Caki2 (cell line): ENCODE measurements around the gene UMAD1. TPM values are rescaled to one million over a fixed set of nuclear protein-coding genes. Genes with fewer than 3 reads are reported as not detected.

ENCODE experiments used
- DNase-seq: peaks from one replicate; pipeline ENCODE4 v3.0.0-alpha.2; 2015; ENCODE audit warnings: low read depth
- in situ Hi-C: cut with HindIII; loops from 2 replicates; pipeline ENCODE4 v1.10.0; 2016; ENCODE audit warnings: low sequenced_read_pairs, low pct_unique_long_range_greater_than_20kb, mixed read lengths
- total RNA-seq: library from RNA; depleted of rRNA; stranded (reverse); fragments of >200 nt; shearing (Covaris generic); gene quantifications from 2 replicates; pipeline ENCODE4 v1.2.3, GENCODE V29; 2014; ENCODE audit warnings: low replicate concordance

Gene UMAD1
- total RNA-seq, 1 experiment from 2014 or later = 19.9 TPM

DNA sequence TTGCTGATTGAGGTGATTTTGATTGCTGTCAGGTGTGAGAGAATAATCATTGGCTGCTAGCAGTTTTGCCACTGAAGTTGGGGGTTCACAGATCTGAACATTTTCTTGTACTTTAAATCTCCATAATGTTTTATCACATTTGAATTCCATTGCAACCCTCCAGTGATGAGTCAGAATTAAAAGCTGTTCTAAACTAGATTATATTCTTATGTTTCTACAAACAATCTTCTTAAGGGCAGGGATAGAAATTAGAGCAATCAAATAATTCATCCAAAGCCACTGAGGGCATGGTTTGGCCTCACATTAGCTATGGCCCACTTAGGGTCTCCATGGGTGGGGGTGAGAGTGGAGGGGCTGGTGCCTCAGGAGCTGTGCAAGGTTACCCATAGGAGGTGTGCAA lies 130.9 kb downstream of the UMAD1 start:
- in situ Hi-C loops = no loop called here

DNA sequence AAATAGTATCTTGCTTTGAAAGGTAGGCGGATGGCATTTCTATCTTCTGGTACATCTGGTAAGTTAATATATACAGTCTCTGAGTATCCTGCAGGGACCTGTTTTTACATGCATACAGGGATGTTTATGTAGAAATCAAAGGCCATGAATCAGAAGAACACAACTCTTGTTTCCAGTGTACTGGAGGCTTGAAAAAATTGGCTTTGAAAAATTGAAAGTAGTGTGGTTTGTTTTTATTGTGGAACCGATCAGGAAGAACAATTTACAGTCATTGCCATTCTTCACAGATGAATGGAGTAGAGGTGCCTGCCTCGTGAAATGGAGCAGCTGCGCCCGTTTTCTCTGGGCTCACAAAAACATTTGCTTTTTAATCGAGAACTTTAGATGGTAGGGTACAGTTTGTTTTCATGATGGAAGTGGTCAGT lies 131.9 kb downstream of the UMAD1 start:
- in situ Hi-C loops = no loop called here
- peak; percentile 52 for DNase-seq

More for the DNA sequence above, 130.9 kb downstream of the UMAD1 start:
- DNase-seq = no peak

DNA sequence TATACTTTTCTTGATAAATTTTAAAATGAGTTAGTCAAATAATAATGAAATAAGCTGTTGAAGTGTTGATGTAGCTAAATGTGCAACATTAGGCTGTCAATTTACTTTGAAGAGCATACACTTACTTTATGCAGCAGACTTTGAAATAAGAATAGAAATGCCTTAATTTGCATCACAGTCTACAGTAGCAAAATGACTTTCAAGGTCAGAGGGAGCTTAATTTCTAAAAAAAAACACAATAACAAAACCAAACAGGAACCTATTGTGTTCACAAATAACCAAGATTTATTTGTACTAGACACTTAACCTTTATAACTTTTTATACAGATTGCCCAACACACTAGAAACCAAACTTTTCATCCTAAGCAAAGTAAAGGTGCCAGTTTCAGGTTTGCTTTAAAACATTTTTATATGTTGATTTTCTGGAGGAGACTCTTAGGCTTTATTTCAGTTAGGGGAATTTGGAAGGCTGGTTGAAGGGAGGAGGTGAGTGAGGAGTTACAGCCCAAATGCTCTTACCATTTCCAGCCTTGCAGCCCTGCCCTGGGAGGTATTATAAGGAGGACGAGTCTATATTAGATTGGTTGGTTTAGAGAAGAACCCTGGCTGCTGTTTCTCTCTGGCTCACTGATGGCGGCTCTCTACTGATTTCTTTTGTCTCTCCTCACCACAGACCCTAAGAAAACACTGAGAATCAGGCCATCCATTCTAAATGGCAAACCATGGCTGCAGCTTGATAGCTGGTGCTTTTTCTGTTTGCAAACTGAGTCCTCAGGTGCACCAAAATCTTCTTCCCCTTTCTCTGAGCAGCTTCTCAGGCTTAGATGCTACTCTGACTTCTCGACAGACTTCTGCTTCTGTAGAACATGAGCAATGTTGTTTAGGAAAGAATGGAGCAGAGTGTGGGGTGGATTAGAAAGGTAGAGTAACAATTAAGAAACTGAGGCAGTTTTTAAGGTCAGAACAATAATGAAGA lies 133.1 kb downstream of the UMAD1 start:
- DNase-seq = no peak
- in situ Hi-C loops = no loop called here

DNA sequence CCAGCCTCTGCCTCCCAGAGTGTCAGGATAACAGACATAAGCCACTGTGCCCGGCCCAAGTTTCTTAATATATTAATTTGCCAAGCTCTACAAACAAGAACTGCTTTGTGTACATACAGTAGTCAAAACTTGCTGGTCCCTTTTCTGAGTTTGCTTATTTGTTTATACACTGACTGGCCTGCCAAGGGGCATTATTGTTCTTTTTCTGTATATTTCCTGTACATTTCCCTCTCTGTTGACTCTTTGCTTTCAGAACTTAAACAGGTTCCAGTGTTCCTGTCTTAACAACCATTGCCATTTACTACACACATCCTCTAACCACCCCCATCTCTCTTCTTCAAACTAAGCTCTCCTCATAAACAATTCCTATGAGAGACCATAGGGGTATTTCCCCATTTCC lies 139.3 kb downstream of the UMAD1 start:
- DNase-seq = no peak
- in situ Hi-C loops = no loop called here

DNA sequence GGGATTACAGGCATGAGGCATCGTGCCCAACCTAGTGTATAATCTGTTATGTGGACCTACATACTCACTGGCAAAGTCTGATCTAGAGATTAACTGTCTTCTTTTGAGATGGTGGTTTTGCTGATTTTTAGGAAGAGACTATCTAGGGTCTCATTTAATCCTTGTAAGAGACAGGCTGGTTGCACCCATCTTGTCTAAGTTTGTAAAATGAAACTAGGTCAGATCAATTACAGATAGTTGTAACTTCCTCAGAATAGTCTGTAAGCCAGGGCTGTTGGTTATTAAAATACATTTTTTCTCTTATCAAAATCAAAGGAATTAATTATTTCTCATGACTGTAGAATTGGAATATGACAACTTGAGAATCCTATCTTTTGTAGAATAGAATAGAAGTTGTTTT lies 142.4 kb downstream of the UMAD1 start:
- in situ Hi-C loops = no loop called here
- DNase-seq = no peak

DNA sequence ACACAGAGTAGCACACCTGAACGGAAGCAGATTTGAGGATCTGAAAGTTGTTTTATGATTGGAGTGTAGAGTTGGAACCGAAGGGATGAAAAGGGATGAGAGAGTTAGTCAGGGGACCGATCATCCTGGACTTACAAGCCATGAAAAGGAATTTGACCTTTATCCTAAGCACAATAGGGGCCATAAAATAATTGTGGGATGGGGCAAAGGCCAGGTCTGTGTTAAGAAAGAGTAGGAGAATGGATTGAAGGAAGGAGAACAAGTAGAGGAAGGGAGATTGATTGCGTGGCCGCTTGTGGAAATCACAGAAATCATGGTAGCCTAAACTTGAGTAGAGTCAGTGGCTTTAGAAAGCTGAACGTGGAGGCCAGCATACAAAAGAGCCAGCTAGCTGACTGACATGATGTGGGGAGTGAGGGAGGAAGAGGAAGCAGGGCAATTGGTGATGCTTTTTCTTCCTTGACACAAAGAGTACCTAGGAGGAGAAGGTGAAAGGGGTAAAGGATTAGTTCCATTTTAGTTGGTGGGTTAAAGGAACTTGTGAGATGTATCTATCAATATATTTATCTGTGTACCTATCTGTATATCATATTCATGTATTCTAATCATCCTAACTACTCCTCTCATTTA lies 144.9 kb downstream of the UMAD1 start:
- DNase-seq = no peak
- in situ Hi-C loops = no loop called here

DNA sequence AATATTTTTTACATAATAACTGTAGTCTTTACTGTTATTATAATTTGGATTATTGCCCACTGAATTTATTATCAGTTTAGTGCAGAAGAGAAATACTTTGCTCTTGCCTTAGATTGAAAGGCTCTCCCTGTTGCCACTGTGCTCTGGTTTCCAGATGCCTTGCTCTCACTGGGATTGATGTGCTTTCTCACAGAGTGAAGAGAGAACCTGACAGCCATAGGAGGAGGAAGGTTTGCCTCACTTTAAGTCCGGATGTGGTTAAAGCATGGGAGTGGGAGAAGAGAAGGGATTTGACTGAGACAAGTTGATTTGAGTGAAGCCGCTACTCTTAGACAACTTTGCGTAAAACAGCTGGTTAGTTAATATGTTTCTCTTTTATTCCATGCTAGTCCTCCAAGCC lies 146.0 kb downstream of the UMAD1 start:
- in situ Hi-C loops = no loop called here

DNA sequence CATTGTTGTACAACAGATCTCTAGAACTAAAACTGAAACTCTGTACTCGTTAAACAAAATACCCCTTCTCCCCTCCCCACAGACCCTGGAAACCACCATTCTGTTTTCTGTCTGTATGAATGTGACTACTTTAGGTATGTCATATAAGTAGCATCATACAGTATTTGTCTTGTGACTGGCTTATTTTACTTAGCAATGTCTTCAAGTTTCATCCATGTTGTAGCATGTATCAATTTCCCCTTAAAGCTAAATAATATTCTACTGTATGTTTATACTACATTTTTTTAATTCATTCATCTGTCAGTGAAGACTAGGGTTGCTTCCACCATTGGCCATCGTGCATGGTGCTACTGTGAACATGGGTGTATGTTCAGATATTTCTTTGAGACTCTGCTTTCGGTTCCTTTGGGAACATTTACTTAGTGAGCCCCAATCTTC lies 149.0 kb downstream of the UMAD1 start:
- no peak for DNase-seq
- in situ Hi-C loops = no loop called here

More for the DNA sequence above, 146.0 kb downstream of the UMAD1 start:
- DNase-seq = no peak

DNA sequence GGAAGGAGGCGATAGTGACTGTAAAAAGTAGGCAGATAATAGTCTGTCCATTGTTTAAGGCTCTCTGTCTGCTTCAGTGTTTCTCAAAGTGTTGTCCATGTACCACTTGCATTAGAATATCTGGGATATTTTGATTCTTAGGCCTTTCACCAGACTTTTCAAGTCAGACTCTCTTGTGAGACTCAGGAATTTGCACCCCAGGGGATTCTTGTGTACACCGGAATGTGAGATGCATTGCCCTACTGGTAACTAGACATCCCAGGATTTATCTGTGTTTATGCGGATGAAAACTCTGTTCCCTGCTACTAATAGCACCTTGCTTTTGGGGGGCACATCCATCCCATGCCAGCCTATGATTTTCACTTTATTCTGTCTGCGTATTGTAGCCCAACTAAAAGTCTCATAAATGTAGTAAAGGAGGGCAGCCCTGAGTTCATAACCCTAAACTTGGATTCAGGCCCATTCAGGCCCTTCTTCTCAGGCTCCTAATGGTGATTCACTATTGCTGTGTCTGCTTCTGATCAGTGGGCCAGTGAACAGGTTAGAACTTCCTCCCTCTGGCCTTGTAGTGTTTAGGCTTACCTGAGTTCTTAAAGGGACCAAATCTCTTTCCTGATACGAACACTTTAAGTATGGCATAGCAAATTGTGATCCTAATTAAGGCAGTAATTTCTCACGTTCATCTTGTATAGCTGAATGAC lies 149.6 kb downstream of the UMAD1 start:
- DNase-seq = no peak
- in situ Hi-C loops = no loop called here

DNA sequence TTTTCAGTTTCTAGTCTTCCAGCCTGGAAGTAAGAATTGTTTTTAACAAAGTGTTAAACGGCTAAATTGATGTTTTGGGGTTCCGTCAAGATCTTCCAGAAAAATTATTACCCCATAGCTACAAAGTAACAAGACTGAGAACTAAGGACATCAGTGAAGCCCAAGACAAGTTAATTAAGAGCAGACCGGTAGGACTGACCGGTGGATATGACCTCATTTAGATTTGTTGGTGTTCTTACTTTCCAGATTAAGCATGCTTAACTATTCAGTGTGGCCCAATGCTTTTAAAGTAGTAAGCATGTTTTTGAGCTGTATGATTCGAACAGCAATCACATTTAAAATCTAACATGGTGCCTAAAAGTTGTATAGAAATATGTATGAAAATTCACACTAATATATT lies 151.0 kb downstream of the UMAD1 start:
- no peak for DNase-seq
- in situ Hi-C loops = no loop called here

DNA sequence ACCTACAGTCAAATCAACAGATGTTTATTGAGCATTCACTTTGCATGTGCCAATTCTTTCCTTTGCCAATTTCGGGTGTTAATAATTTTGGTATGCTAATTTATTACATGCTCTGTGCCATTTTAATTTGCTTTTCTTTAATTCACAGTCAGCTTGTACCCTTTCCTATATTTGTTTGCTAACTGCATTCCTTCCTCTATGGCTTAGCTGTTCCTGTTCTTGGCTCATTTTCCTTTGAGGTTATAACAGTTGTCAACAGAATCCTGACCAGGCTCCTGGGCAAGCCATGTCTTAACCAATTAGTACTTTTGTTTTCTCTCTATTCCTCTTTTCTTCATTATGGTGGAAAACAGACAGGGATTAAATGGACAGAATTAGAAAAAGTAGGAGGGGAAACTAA lies 151.5 kb downstream of the UMAD1 start:
- in situ Hi-C loops = no loop called here
- no peak for DNase-seq

DNA sequence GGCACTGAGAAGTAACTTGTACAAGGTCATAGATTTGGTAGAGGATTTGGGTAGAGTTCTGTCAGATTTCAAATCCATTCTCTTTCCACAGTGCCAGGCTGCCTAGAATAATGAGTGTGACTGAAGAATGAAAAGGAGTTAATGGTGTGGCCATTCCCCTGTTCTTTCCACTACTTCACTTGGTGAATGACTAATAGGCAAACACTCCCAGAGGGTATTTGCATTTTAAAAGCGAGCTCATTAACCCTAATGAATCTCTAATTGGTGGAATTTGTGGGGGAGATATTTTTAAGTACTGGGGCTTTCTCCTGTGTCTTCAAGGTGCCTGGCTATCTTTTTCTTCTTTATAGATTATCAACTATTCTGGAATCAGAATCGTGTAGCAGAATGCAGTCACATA lies 152.7 kb downstream of the UMAD1 start:
- no peak for DNase-seq
- in situ Hi-C loops = no loop called here

DNA sequence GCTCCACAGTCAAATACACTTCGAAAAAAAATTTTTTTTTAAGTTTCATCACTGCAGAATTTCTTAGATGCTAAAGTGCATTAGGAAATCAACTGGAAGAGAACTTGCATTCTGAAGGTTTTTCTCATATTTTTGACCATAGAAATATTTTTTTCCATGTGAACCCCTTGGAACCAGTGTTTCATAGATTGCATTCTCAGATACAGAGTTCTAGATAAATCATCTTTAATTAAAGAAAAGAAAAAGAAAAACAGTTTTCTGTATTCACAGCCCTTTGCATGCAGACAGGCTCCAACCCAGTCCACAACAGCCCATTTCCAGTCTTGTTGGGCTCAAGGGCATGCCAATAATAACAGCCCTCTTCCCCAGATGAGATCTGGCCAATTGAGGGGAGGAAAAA lies 153.4 kb downstream of the UMAD1 start:
- no peak for DNase-seq
- in situ Hi-C loops = no loop called here

DNA sequence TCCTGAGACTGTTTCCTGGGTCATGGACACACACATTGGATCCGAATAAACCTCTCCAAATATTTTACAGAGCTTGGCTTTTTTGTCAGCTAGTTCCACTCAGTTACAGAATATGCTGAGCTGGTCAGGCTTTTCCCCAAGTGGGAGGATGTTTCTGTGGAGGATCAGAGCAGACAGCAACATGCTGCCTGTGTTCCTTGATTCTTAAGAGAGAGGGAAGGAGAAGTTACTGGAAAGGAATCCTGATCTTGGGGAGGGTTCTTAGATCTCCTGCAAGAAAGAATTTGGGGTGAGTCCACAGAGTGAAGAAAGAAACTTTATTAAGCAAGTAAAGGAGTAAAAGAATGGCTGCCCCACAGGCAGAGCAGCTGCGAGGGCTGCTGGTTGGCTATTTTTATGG lies 154.7 kb downstream of the UMAD1 start:
- DNase-seq = no peak
- in situ Hi-C loops = no loop called here

DNA sequence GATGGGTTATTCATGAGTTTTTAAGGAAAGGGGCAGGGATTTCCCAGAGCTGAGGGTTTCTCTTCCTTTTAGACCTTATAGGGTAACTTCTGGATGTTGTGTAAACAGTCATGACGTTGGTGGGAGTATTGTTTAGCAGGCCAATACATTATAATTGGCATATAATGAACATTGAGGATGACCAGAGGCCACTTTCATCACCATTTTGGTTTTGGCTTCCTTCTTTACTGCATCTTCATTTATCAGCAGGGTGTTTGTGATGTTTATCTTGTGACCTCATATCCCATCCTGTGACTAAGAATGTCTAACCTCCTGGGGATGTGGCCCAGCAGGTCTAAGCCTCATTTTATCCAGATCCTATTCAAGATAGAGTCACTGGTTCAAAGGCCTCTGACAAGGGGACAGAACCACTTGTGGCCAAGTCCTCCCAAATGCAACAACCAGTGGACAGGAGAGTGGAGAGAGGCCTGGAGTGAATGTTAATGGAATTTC lies 155.1 kb downstream of the UMAD1 start:
- DNase-seq = peak; percentile 23
- in situ Hi-C loops = no loop called here

DNA sequence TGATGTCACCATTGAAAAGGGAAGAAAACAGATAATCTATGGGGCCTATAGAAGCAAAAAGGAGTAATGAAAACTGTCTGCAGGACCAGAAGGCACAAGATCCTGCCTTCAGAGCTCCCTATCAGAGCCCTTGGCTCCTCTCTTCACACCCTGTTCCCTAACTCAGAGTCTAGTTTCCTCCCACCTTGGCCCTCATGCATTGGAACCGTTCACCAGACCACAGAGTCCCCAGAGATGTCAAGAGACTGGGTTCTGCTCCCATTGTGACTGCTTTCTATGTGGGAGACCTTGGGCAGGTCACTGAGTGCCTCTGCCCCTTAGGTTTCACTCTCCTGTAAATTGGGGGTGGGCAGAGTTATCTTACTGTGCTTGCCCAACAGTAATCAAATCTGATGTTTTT lies 158.0 kb downstream of the UMAD1 start:
- no peak for DNase-seq
- in situ Hi-C loops = no loop called here

DNA sequence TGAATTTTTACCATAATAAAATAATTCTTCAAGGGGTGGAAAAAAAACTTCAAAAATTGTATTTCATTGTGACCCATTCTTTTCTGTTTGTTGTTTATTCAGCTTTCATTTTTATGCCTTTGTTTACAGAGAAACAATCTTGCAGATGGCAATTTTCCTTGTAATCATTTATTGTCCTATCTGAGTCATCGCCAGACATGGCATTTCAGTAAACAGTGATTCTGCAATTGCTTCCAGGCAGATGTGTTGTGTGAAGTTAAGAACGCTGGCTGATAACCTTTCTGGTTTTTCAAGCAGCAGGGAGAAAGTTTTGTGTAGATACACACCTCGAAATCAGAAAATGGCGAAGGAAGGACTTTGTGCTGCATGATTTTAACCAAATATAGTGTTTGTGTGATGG lies 158.6 kb downstream of the UMAD1 start:
- no peak for DNase-seq
- in situ Hi-C loops = no loop called here

DNA sequence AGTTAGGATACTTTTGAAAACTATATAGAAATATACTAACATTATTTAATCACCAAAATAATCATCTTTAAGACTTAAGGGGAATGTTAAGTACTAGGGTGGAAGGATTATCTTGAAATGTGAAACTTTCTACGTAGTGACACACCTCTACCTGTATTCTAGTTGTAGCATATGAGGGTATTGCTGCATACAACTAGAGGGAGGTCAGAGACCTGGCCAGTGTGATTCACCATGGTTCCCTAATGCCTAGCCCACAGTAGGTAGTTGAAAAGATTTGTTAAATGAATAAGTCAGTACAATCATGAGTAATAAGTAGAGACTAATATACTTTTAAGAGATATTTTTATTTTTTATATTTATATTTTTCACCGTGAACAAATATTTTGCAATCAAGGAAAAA lies 162.0 kb downstream of the UMAD1 start:
- DNase-seq = no peak
- in situ Hi-C loops = no loop called here

DNA sequence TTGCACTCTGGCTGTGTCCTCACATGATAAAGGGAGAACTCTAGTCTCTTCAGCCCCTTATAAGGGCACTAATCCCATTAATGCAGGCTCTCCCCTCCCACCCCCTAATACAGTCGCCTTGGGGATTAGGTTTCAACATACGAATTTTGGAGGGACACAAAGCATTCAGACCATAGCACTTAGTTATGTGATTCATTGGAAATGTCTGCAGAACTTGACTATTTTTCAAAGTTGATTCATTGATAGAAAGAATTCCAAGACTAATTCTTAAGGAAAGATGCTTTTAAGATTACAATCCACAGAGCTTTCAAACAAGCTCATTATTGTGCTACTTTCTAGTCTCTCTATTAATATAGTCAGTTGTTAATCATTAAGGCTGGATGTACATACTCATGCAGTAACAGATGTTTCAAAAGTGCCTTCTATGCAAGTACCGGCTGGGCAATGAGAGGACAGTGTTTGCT lies 163.2 kb downstream of the UMAD1 start:
- no peak for DNase-seq
- in situ Hi-C loops = no loop called here
